SKM-1 treated with dmso at 0.1 percent for 144 hours (cell line): ENCODE results near the gene TCF12.
A peak's percentile ranks its signal among the peaks of the same experiment; 100 is the strongest.

Experiments
- DNase-seq: peaks from one replicate; lab custom pipeline; 2025; ENCODE audit not compliant: unreplicated experiment; lab: John Stamatoyannopoulos, UW

Gene TCF12

DNA sequence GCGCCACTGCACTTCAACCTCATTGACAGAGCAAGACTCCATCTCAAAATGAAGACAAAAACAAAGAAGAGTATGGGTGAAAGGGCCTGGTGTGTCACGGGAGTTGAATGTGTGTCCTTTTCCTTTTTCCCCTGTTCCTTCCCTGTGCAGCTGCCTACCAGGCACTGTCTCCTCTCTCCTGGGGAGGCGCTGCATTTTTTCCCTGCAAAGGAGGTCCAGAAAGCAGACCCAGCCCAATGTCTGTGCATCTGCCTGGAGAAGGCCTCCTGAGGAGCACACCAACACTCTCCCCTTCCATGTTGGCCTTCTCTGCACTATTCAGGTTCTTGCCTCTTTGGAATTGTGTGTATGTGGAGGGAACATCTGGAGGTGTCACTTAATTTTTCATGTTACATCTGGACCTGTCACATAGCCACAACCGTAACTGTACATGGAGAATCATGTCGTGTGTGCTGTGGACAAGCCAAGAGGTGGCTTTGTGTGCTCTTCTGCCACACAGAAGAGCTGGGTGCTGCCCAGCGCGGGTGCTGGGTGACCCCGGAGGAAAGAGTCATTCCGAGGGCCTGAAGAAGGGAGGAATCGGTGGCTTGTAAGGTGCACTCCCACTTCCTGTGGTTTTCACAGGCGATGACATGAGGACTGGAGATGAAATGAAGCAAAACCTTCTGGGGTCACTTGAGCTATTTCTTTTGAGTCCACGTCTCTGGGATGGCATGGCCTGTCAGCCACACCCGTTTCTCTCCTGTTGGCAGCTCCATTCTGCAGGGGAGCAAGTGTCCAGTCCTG is 411.3 kb downstream of the TCF12 start:
- peak; percentile 5 for DNase-seq

DNA sequence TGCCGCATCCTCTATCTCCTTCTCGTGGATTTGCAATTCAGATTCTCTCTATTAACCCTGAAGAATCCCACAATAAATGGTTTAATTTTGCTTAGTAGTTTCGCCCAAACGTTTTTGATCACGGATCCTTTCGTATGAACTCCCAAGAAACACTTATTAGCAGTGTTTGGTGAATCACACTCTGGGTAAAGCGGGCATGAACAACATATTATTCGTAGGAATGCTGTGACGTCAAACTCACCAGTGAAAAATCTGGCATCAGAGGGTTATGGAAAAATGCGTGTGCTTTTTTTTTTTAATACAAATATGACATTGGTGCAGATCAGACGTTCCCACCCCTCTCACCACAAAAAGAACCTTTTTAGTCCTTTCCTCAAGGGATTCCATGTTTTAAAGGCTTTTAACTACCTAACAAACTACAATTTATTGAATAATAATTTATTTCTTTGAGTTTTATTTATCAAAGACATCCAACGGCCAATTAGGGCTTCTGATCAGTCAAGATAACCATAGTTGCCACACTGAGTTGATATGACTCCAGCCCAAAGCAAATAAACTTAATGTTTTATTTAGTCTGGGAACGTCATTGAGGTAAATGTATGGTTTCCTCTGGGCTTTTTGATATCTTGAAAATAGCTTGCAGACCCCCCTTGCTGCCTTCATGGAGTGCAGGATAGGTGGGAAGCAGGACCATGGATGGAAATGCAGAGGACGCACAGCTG is 412.3 kb downstream of the TCF12 start:
- DNase-seq, result no peak

DNA sequence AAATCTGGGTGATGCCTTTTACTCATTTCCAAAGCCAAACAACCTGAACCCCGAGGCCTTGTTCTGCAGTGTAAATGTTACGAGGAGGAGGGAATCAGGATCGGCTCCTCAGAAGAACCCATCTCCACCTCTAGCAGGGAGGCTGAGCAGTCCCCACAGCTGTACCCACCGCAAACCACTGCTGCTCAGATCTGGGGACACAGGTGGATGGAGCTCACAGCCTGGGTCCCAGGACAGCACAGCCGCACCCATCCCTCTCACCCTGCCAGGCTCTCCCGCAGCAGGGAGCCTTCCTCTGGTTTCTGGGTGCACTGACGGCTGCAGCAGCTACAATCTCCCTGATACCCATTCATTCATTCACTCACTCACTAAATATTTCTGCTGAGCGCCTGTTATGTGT is 413.9 kb downstream of the TCF12 start:
- DNase-seq, result no peak

DNA sequence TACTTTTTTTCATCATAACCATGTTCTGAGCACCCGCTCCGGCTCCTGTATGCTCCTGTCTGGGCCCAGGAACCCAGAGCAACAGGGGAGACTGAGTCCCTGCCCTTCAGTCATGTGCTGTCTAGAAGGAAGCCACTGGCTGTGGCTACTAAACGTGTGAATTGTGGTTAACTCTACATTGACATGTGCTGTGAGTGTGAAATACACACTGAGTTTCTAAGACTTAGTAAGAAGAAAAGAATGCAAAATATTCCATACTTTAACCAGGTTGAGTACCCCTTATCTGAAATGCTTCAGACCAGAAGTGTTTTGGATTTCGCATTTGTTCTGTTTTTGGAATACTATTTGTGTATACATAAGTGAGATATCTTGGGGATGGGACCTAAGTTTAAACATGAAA is 415.0 kb downstream of the TCF12 start:
- DNase-seq, result no peak

DNA sequence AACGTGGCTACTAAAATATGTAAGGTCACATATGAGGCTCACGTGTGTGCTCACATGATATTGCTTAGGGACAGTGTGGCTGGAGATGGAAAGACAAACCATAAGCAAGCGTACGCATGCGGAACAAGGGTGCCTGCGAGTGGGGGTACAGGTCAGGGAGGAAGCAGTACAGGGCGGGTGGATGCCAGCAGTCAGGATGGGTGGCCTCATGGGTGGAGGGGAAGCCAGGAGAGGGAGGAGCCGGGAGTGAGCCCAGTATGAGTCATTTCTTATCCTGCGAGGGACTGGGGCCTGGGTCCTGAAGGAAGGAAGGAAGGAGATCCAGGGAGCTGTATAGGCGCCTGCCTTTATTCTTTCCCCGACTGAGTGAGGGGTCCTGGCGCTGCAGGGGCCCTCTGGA is 415.8 kb downstream of the TCF12 start:
- DNase-seq, result no peak

DNA sequence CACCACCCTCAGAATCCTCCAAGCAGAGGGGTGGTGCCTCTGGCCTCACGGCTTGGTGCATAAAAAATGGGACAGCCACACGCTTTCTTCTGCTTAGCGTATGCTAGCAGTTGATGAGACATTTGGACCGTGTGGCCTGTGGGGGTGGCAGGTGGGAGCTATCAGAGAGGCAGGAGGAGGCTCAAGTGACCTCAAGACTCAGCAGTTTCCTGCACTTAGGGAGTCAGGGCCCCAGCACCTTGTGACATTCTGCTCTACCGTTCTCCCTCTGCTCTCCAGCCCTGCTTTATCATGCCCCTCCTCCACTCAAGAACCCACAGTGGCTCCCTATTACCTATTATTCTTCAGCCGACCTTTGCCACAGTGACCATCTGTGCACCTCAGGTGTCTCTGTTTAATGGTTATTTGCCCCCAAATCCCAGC is 416.9 kb downstream of the TCF12 start:
- no peak for DNase-seq

DNA sequence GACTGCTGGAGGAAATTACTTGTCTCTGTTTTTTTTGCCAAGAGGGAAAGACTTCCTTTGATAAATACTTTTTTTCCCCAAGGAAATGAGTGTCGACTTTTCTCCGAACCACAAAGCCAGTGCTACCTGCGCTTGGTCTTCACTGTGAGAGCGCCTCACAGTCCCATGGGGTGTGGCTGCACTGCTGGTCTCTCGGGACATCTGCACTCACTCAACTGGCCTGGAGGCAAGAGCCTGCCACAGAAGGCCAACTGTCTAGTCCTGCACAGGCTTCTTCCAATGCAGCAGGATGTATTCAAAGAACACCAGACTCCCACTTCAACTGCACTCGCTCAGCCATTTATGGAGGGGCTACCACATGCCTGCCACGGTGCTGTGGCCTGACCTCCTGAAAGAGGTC is 417.3 kb downstream of the TCF12 start:
- DNase-seq, result no peak

DNA sequence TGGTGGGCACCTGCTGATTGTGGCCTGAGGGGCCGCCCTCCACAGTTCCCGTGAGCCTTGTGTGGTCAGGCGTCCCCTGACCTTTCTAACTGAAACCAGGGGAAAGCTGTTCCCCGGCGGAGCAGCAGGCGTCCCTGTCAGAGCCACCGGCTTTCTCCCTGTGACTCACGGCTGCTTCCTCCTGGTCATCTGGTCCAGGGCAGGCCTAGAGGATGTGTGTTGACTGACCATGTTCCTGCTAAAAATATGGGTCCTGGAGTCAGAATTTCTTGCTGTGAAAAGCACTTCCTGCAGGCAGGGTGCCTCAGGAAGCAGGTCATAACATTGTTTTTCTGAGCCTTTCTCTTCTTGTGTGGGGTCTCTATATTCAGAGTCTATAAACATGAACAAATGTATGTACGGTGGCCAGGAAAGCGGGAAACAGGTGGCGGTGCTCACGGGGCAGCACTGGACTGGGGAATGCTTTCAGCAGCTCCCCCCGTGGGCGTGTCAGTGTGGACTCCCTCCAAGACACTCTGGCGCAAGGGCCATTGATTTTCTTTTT is 419.5 kb downstream of the TCF12 start:
- no peak for DNase-seq

DNA sequence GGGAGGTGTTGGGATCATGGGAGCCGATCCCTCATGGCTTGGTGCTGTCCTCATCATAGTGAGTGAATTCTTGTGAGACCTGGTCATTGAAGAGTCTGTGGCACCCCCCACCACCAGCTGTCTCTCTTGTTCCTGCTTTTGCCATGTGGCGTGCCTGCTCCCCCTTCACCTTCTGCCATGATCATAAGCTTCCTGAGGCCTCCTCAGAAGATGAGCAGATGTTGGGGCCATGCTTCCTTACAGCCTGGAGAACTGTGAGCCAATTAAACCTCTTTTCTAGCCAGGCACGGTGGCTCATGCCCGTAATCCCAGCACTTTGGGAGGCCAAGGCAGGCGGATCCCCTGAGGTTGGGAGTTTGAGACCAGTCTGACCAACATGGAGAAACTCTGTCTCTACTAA is 420.9 kb downstream of the TCF12 start:
- no peak for DNase-seq
